SU-DHL-6 (cell line): ENCODE results near the gene ZNF556.

ENCODE experiments used
- EZH2phosphoT487 ChIP-seq: fragments of 200-600 bp; sonication (generic), shearing (Covaris generic); conservative IDR thresholded peaks from 2 replicates; pipeline ENCODE4 v1.6.1; 2018; ENCODE audit warnings: mild to moderate bottlenecking, antibody characterized with exemption, low read length, moderate library complexity, mixed read lengths
- TF ChIP-seq, protein P1 (sequence below): fragments of 200-600 bp; sonication (generic); IDR thresholded peaks from one replicate; pipeline ENCODE4 v1.5.1; 2017; ENCODE audit warnings: antibody characterized with exemption, mild to moderate bottlenecking, low read length, moderate library complexity; ENCODE audit not compliant: insufficient read depth, poor library complexity, severe bottlenecking

DNA sequence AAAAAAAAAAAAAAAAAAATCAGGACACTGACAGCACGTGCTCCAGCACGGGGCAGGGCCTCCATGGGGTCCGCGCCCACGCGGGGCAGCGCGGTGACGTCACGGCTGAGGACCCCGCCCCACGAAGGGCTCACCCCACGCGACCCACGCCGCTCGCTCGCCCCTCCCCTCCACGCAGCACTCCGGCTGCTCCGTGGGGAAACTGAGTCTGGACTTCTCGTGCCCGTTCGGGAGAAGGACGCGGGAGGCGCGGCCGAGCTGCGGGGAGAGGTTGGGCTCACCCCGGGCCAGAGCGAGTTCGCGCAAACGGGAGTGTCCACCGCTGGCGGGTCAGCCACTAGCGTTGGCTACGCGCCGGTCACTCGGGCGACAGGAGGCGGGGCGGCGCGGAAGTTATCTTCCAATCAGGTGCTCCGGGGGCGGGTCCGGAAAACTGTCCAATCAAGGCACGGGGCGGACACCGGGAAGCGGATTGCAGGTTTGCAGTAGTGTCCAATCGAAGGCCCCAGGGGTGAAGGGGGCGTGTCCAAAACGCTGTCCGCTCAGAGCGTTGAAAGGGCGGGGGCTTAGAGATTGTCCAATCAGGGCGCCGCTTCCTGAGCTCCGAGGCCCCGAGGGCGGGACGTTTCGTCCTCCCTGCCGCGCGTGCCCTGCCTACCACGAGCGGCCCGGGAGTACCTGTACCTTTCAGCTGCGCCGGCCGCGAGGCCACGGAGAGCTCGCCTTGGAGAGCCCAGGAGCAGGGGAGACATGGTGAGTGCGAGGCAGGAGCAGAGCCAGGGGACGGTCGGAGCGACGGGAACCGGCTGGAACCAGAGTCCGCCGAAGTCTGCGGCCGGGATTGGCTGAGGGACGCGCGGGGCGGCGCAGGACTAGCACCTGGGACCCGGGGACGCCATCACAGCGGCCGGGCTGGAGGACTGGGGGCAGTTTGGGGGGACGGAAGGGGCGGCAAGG is 33.4 kb downstream of the ZNF556 start, which contains the start of gene ZNF57:
- TF ChIP-seq, protein P1, sequence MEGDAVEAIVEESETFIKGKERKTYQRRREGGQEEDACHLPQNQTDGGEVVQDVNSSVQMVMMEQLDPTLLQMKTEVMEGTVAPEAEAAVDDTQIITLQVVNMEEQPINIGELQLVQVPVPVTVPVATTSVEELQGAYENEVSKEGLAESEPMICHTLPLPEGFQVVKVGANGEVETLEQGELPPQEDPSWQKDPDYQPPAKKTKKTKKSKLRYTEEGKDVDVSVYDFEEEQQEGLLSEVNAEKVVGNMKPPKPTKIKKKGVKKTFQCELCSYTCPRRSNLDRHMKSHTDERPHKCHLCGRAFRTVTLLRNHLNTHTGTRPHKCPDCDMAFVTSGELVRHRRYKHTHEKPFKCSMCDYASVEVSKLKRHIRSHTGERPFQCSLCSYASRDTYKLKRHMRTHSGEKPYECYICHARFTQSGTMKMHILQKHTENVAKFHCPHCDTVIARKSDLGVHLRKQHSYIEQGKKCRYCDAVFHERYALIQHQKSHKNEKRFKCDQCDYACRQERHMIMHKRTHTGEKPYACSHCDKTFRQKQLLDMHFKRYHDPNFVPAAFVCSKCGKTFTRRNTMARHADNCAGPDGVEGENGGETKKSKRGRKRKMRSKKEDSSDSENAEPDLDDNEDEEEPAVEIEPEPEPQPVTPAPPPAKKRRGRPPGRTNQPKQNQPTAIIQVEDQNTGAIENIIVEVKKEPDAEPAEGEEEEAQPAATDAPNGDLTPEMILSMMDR, result no peak
- no peak for TF ChIP-seq EZH2phosphoT487
